Muscle layer of duodenum (tissue), 2 donors: ENCODE measurements around the gene PRKAG1.

ENCODE experiments used
- H3K27ac ChIP-seq: one replicate; pipeline ENCODE4 v1.7.0; 2013; ENCODE audit warnings: mild to moderate bottlenecking, low read length
- H3K27me3 ChIP-seq: one replicate; pipeline ENCODE4 v1.7.0; 2013; ENCODE audit warnings: low read depth, mild to moderate bottlenecking, control low read depth, low read length
- H3K36me3 ChIP-seq, 2 donors: one replicate each; pipeline ENCODE4 v1.7.0; 2013; ENCODE audit warnings: low read length in 2 of 2, control low read depth in 1 of 2, mild to moderate bottlenecking in 1 of 2; ENCODE audit not compliant: insufficient read depth in 2 of 2, control insufficient read depth in 1 of 2
- H3K4me1 ChIP-seq, 2 donors: one replicate each; pipeline ENCODE4 v1.7.0; 2013; ENCODE audit warnings: low read length in 2 of 2, mild to moderate bottlenecking in 2 of 2, control low read depth in 1 of 2, moderate library complexity in 1 of 2; ENCODE audit not compliant: insufficient read depth in 2 of 2, control insufficient read depth in 1 of 2
- H3K4me3 ChIP-seq, 2 donors: one replicate each; pipeline ENCODE4 v1.7.0; 2013; ENCODE audit warnings: low read length in 2 of 2, low read depth in 1 of 2, mild to moderate bottlenecking in 1 of 2
- H3K9me3 ChIP-seq, 2 donors: one replicate each; pipeline ENCODE4 v1.7.0; 2013; ENCODE audit warnings: low read length in 2 of 2, control low read depth in 1 of 2, mild to moderate bottlenecking in 1 of 2; ENCODE audit not compliant: control insufficient read depth in 1 of 2
- donor health status: healthy.

PRKAG1 gene

GRCh38 chr12:49027846-49028555, 9.4 kb upstream of the PRKAG1 start:
- no peaks in the 10 kb centered on the region for H3K27me3 ChIP-seq
- H3K9me3 ChIP-seq, result no peaks in the 10 kb centered on the region
- no peak overlapping the region for H3K27ac ChIP-seq
- peaks cover 78 to 93% of the 10 kb centered on the region in 2 donors for H3K36me3 ChIP-seq
- no peak overlapping the region for H3K4me3 ChIP-seq
- H3K4me1 ChIP-seq, result peaks cover 0 to 11% of the 10 kb centered on the region in 2 donors

DNA sequence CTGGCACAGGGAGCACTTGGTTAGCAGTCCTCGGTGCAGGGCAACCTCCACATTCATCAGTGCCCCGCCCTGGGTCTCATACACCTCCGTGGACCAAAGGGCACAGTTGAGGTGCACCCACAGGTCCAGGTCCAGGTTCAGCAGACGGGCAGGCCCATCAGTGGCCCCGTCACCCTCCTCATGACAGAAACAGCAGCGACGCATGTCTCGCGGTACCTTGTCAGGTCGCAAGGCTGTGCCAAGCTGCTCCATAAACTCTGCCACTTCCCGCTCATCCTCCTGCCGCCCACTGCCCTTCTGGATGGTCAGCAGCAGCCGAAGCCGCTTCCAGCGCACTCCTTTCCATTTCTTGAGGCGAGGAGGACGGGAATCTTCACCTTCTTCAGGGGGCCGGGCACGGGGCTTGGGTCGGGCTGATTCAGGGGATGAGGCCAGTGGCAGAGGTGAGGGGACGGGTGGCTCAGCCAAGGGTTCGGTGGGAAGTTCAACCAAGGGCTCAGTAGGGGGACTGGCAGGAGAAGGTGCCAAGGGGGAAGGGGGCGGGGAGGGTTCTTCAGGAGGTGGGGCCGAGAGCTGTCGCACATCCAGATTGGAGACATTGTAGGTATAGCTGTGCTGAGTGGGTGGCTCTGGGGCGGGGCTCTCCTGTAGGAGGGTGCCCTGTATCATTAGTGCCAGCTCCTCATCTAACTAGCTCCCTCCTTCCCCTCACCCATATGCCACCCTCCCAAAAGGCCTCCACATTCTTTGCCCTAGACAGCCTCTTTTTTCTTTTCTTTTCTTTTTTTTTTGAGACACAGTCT, 8.3 kb upstream of the PRKAG1 start:
- Histone ChIP-seq H3K36me3 (peaks cover 78 to 93% of the 10 kb centered on the region in 2 donors), H3K27me3 (no peaks in the 10 kb centered on the region), H3K4me3 (no peak overlapping the region), H3K4me1 (no peaks in the 10 kb centered on the region), H3K9me3 (no peaks in the 10 kb centered on the region), H3K27ac (no peak overlapping the region)

- Histone ChIP-seq H3K27ac (no peak overlapping the region), H3K4me1 (no peaks in the 10 kb centered on the region), H3K27me3 (no peaks in the 10 kb centered on the region), H3K4me3 (no peak overlapping the region), H3K9me3 (no peaks in the 10 kb centered on the region), H3K36me3 (peaks cover 78 to 93% of the 10 kb centered on the region in 2 donors)
Measured at GRCh38 chr12:49026101-49026500, 7.5 kb upstream of the PRKAG1 start.

DNA sequence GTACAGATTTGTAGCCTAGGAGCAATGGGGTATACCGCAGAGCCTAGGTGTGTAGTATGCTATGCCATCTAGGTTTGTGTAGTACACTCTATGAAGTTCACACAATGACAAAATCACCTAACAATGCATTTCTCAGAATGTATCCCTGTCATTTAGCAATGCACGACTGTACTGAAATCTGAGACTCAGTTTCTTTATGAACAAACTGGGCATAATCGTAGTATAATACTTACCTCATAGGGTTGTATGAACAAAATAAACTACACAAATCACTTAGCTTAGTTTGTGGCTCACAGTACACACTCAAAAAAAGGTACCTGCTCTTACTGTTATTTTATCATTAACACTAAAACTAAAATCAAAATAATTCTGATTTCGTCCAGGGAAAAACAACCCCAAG, 6.9 kb upstream of the PRKAG1 start:
- Histone ChIP-seq H3K4me1 (no peaks in the 10 kb centered on the region), H3K27ac (no peak overlapping the region), H3K27me3 (no peaks in the 10 kb centered on the region), H3K4me3 (no peak overlapping the region), H3K9me3 (no peaks in the 10 kb centered on the region), H3K36me3 (peaks cover 72 to 89% of the 10 kb centered on the region in 2 donors)

- H3K9me3 ChIP-seq, result no peaks in the 10 kb centered on the region
- no peak overlapping the region for H3K27ac ChIP-seq
- H3K4me1 ChIP-seq, result no peaks in the 10 kb centered on the region
- no peak overlapping the region for H3K4me3 ChIP-seq
- peaks cover 66 to 84% of the 10 kb centered on the region in 2 donors for H3K36me3 ChIP-seq
- H3K27me3 ChIP-seq, result no peaks in the 10 kb centered on the region
Measured at GRCh38 chr12:49024543-49024942, 6.0 kb upstream of the PRKAG1 start.

DNA sequence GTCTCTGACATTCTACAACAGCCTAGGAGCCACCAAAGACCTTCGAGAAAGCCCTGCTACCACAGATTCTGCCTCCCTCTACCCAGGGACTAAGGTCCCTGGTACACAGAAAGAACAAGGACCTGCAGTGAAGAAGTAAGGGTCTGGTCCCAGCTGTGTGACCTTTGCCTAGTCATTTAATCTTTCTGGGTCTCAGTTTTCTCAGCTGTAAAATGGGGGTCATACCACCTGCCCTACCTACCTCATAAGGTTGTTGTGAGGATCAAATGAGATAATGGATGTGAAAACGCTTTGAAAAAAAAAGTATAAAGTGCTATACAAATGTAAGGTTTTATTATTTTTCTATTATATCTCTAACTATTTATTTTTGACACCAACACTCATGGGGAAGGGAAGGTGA, 5.2 kb upstream of the PRKAG1 start:
- Histone ChIP-seq H3K27ac (no peak overlapping the region), H3K36me3 (peaks cover 59 to 77% of the 10 kb centered on the region in 2 donors), H3K4me1 (no peaks in the 10 kb centered on the region), H3K27me3 (no peaks in the 10 kb centered on the region), H3K4me3 (no peak overlapping the region), H3K9me3 (no peaks in the 10 kb centered on the region)

DNA sequence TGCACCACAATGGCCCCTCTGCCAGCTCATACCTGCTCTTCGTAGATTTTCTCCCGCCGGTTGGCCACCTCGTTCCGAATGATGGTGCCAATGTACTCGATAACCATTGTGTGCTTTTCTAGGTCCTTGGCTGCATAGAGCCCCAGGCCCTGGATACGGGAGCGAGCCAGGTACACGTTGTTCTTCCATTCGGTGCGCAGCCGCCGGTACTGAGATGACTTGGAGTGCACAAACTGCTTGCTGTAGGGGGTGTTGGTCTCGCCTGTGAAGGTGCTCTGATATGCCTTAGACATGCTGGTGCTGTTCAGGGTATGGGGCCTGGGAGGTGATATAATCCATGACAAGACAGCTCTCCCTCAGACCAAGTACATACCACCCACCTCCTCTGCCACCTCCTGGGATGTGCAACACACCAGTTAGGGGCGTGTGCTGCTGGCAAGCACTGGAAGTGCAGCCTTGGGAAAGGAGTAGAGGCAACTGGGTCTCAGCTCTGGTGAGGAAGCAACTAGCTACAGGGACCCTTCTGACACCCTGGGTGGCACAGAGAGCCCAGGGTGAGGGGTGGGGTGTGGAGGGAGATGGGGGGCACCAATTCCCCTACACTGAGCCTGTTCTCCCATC, 4.1 kb upstream of the PRKAG1 start:
- Histone ChIP-seq H3K4me3 (no peak overlapping the region), H3K9me3 (no peaks in the 10 kb centered on the region), H3K4me1 (peaks cover 0 to 3% of the 10 kb centered on the region in 2 donors), H3K27ac (no peak overlapping the region), H3K27me3 (no peaks in the 10 kb centered on the region), H3K36me3 (peaks cover 47 to 67% of the 10 kb centered on the region in 2 donors)

DNA sequence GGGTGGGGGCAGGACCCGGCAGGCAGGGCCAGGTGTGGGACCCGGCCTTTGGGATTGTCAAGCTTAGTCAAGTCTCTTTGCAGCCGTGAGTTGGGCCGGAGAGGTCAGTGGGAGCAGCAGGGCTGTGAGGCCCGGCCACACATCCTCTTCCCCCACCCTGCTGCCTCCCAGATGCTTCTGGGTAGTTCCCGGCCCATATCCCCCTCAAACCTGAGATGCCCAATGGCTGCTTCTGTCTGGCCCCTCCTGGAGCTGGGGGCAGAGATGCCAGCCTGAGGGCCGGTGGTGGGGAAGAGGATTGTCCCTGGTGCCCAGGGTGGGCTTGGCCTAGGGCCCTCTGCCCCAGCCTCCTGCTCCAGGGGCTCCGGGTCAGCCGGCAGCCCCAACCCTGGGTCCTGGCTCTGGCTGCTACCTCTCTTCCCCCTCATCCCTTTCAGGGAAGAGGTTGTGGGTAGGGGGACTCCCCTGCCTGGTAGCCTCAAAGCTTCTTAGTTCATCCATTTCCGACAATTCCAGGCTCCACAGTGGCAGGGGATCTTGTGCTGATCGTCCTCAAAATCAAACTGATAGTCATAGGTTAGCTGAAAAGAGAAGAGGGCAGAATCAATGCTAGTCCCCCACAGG, 2.8 kb upstream of the PRKAG1 start:
- Histone ChIP-seq H3K4me1 (peaks cover 0 to 15% of the 10 kb centered on the region in 2 donors), H3K36me3 (peaks cover 44 to 54% of the 10 kb centered on the region in 2 donors), H3K27me3 (no peaks in the 10 kb centered on the region), H3K9me3 (no peaks in the 10 kb centered on the region), H3K27ac (no peak overlapping the region), H3K4me3 (no peak overlapping the region)

DNA sequence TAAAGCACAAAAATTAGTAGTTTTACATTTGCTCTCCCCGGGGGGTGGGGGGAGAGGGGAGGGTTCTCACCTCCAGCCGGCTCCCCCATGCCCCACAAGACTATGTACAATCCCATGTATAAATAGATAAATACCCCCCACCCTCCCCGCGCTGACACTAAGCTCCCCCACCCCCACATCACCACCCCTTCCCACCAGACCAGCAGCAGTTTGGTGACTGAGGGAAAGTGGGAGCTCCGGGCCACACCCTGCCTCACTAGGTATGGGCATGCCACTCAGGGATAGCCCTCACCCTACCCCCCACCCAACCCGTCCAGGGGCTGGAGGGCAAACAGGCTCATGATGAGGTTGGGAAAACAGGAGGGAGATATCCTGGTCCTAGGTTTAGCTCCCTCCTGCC, 1.9 kb upstream of the PRKAG1 start:
- Histone ChIP-seq H3K4me1 (peaks cover 0 to 15% of the 10 kb centered on the region in 2 donors), H3K9me3 (no peaks in the 10 kb centered on the region), H3K27me3 (no peaks in the 10 kb centered on the region), H3K27ac (no peak overlapping the region), H3K4me3 (no peak overlapping the region), H3K36me3 (peaks cover 35 to 45% of the 10 kb centered on the region in 2 donors)

DNA sequence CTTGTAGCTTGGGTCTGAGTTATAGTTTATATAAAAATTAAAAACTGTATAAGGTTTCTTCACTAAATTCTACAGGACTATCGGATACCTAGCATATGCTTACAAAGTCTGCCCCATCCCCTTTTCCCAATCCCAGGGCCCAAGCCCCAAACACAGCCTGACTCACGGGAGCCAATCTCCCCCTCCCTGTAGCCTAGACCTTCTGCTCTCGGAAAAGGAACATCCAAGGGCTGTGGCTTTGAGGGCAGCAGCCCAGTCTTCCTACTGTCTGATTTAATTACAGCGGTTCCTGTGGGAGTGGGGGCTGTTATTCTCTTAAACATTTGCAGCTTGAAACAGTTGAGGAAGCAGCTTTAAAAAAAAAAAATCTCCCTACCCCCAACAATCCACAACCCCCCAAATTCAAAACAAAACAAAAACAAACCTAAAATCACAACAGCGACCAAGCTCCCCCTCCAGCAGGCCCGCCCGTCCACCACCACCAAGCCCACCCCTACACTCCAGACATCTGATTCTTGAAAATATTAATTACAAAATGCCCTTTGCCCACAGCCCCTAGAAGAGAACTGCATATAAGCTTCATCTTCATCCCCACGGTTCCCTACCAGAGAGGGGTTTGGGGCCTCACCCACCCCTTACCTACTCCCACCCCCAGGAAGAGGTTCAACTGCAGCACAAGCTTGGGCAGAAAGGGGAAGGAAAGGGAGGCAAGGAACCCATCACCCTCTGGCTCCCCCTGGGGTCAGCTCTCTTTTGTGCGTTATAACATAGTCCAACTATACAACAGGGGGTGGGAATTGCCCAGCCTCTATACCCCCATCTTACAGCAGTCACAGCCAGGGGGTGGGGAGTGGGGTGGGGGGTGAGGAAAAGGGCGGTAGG, 1.1 kb upstream of the PRKAG1 start:
- Histone ChIP-seq H3K9me3 (no peaks in the 10 kb centered on the region), H3K27ac (peak overlapping the region; percentile 100), H3K36me3 (peaks cover 27 to 37% of the 10 kb centered on the region in 2 donors), H3K27me3 (no peaks in the 10 kb centered on the region), H3K4me1 (peaks cover 0 to 15% of the 10 kb centered on the region in 2 donors), H3K4me3 (no peak overlapping the region)
